Stimulated activated CD4-positive, alpha-beta T cell treated with anti-CD3 and anti-CD28 coated beads, Interleukin-1b, Interleukin-23, amount 100 ng/mL, for 24 hours (primary cell): ENCODE measurements around the gene EXT2.

Experiments used
- DNase-seq, 4 experiments: peaks; one replicate each; pipeline ENCODE4 v3.0.0-alpha.2; 2020; ENCODE audit warnings: low read depth in 4 of 4, low spot score in 1 of 4

EXT2 gene

GRCh38 chr11:44095506-44096359 lies at the start of gene EXT2:
Gene EXT2, plus strand, starts transcription at chr11:44095678. Its CDS starts 12,035 bp downstream, at chr11:44107713.
- DNase-seq = peak; percentile 70 to 79 (median 77)

DNA sequence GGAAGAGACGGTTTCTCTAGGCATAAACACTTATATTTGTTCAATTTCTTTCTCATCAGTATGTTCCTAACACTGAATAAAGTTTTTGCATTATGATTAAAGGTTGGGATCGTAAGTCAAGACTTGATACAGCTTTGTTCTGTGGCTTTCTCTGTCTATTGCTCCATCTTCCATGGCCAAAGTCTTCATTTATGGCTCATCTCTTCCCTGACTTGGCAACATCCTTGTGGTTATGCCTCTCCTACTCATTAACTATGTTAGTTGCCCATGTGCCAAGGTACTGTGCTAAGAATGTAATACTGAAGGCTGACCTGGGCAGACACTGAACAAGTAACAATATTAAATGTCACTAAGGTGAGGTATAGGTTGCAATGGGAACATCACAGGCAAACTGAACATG lies 49.3 kb upstream of the EXT2 start:
- DNase-seq = no peak

- DNase-seq = no peak
Observed at GRCh38 chr11:44047298-44047697, 48.2 kb upstream of the EXT2 start.

DNA sequence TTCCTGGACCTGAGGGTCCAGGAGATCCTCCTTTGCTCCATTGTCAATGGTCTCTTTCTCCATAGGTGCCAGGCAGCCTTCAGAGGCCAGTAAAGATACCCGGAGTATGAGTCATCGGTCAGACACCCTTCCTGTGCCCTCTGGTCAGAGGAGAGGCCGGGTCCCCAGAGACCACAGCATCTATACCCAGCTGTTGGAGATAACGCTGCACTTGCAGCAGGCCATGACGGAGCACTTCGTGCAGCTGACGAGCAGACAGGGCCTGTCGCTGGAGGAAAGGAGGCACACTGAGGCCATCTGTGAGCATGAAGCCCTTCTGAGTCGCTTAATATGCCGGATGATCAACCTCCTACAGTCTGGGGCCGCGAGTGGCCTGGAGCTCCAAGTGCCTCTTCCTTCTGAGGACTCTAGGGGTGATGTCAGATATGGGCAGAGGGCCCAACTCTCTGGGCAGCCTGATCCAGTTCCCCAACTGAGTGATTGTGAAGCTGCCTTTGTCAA lies 47.5 kb upstream of the EXT2 start, which contains the start of gene ACCSL:
Gene ACCSL, plus strand, starts transcription at position 51 of the 501 bp plus-strand sequence. Its CDS starts 56 bp downstream, at position 107.
- no peak for DNase-seq

- no peak for DNase-seq
Observed at GRCh38 chr11:44049832-44050231, 45.6 kb upstream of the EXT2 start.

DNA sequence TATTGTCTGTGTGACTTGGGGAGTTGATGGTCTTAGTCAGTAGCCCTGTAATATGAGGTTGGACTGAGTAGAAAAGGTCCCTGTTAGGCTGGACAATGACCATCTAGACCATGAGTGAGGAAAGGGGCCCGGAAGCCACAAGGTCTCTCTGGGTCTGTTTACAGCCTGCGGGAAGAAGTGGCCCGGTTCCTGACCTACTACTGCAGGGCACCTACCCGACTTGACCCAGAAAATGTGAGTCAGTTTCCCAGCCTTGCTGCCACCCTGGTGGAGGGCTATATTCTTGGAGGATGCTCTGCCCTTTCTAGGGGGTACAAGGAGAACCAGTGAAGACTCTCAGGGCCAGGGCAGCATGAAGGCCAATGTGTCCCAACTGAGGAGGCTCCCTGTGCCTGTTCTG lies 44.3 kb upstream of the EXT2 start:
- no peak for DNase-seq

DNA sequence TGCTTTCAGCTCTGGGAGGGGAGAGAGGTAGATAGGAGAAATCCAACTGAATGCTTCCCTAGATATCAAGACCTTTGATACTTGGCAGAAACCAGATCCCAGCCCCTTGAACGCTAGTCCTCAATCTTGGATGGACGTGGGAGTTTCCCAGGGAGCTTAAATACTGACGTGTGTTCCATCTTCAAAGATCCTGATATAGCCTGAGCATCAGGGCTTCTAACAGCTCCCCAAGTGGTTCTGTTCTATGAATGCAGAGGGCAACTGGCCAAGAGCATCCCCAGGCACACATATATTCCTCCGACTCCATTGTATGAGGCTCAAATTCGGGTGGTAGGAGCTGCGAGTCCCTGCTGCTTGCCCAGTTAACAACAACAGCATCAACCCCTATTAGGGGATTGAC lies 38.1 kb upstream of the EXT2 start:
- DNase-seq = no peak

GRCh38 chr11:44058275-44058674 lies 37.2 kb upstream of the EXT2 start:
- DNase-seq = no peak

GRCh38 chr11:44065161-44065661 lies 30.3 kb upstream of the EXT2 start:
- no peak for DNase-seq

GRCh38 chr11:44065841-44066731 lies 29.4 kb upstream of the EXT2 start, which contains the start of gene ACCS:
Gene ACCS, plus strand, starts transcription at chr11:44066270. Its CDS starts 1,358 bp downstream, at chr11:44067628.
- DNase-seq = peak; percentile 51 to 78 (median 65)

GRCh38 chr11:44066732-44067141 lies 28.7 kb upstream of the EXT2 start:
- DNase-seq = no peak

DNA sequence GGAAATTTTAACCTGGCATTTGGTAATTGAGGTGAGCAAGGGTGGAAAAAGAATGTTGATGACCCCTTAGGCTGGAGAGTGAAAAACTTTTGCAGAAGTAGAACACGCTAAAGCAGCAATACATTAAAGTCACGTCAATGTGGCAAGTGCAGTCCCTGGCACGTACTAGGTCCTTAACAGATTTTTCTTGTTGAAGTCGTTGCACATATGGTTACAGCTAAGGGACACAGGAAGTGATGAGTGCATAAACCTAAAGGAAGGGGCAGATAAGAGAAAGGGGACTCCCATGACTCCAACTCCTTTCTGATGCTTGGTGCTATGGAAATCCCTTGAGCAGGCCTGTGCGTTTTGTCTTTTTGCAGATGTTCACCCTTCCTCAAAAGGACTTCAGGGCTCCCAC lies 28.2 kb upstream of the EXT2 start:
- no peak for DNase-seq

- no peak for DNase-seq
Observed at GRCh38 chr11:44068180-44068579, 27.3 kb upstream of the EXT2 start.

DNA sequence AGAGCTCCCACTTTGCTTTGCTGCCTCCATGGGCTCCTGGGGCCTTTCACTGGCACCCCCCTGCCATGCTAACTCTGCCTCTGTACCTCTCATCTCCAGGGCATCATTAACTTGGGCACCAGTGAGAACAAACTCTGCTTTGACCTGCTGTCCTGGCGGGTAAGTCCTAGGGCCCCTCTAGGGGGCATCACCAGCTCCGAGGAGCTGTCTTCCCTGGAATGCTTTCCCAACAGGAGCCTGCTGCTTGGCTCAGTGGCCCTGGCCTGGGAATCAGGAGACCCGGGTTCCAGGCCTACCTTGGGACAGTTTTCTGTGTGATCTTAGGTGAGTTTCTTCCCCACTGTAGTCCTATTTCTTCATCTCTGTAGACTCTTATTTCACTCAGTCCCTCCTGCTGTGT lies 24.3 kb upstream of the EXT2 start:
- no peak for DNase-seq

GRCh38 chr11:44072757-44073658 lies 22.5 kb upstream of the EXT2 start:
- no peak for DNase-seq

- DNase-seq = no peak
Observed at GRCh38 chr11:44078794-44079193, 16.7 kb upstream of the EXT2 start.

GRCh38 chr11:44079376-44079775 lies 16.1 kb upstream of the EXT2 start:
- no peak for DNase-seq

DNA sequence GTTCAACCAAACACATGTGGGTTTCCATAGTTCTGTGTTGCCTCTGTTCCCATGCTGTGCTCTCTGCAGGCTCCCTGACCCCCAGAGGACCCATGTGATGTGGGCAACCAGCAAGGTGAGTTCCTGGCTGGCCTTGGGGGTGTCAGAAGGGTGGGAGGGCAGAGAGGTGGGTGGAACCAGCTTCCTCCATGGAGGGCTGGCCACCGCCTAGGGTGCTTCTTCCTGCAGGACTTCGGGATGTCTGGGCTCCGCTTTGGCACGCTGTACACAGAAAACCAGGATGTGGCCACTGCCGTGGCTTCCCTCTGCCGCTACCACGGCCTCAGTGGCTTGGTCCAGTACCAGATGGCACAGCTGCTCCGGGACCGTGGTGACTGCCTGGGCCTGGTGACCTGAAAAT lies 14.5 kb upstream of the EXT2 start:
- DNase-seq = no peak

GRCh38 chr11:44082645-44083044 lies 12.8 kb upstream of the EXT2 start:
- DNase-seq = no peak

GRCh38 chr11:44083433-44083832 lies 12.0 kb upstream of the EXT2 start:
- DNase-seq = no peak
